ENCODE data around the gene MED9.

GRCh38 chr17:17538417-17539391, 61.9 kb downstream of the MED9 start:
- no peak for TF ChIP-seq POLR2A (IDR thresholded peaks at IDR 0.05; ENCODE audit: extremely low read depth, insufficient read length)
- TF ChIP-seq CTCF (IDR thresholded peaks at IDR 0.05; ENCODE audit: low read depth, low read length), result no peak
- no peak for TF ChIP-seq MAX (IDR thresholded peaks at IDR 0.05; ENCODE audit: low read depth, low read length)
